Measurements from ENCODE around the gene CXorf49B. TPM values are rescaled to one million over a fixed set of nuclear protein-coding genes. Genes with fewer than 3 reads are reported as not detected.
"Not testable (repeated sequence)": the region's sequence is repeated elsewhere in the genome, so short reads cannot be mapped to it uniquely, and the experiment has no call there.

Gene CXorf49B
- not detected for polyA plus RNA-seq (ENCODE audit: insufficient read length)

DNA sequence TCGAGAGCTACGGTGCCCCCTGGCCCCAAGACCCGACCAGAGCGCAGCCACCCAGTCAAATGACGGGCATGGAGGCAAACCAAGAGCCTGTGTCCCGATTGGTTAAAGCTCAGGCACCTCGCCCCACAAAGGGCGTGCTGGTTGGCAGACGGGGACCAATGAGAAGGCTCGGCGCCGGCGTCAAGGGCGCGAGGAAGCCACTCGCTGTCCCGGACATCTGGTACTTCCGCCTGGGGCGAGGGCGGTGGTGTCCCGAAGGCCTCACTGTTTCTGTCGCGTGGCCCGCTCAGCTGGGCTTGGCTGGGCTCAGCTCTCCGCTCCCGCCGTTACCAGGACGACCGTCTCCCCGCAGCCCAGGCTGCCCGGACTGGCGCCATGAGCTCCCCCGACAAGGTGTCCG, at the start of gene CXorf49B:
CXorf49B (plus strand) TSS at position 301 of the 400 bp plus-strand sequence; CDS start at position 376, 75 bp downstream.
- not testable (repeated sequence) for DNase-seq (ENCODE audit: low read depth)

DNA sequence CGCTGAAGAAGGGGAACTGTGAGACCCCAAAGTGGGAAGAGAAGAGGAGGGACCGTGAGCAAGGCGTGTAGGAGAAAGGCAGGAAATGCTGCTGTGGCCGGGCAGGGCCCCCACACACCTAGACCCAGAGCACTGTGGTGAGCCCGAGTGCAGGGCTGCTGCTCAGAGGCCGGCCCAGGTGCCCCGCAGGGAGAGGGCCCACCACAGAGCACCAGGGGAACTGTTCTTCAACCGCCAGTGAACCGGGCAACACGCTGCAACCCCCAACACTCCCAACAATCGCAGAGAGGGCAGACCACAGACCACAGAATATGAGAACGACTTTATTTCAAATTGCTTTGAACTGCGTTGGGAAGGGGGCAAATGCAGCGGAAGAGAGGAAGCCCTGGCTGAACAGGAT, 49.1 kb upstream of the CXorf49B start:
- DNase-seq (ENCODE audit: low read depth) = not testable (repeated sequence)

DNA sequence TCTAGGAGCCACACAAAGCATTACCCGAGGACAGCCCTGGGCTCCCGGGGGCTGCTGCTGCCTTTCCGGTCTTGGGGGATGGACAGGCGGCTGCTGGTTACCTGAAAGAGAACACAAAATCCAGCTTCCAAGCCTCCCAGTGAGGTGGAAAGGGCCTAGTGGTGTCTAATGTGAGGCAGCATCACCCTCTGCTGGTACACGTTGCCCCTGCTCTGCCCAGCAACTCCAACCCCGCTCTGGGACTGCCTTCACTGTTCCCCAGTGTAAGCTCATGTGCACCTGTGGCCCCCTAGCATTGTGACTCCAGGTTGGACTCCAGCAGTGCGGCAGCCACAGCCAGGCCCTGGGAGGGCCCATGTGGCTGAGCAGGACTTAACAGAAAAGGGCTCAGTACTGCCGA, 47.6 kb upstream of the CXorf49B start:
- not testable (repeated sequence) for DNase-seq (ENCODE audit: low read depth)

DNA sequence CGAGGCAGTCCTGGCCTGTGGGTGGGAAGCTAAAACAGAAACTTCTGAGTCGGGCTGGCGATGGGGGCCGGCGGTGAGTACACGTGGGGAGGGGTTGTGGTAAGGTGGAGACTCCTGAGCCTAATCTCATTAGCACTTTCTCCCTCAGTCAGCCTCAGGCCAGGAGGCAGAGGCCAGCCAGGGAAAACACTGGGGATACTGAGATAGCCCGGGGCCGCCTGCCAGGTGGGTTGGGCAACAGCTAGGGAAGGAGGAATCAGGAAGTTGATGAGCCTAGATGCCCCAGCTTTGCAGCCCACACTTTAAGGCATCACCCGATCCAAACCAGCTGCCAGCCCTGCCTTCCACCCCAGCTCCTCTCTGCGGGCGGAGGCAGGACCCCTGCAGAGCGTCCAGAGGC, 46.8 kb upstream of the CXorf49B start:
- DNase-seq (ENCODE audit: low read depth) = not testable (repeated sequence)

DNA sequence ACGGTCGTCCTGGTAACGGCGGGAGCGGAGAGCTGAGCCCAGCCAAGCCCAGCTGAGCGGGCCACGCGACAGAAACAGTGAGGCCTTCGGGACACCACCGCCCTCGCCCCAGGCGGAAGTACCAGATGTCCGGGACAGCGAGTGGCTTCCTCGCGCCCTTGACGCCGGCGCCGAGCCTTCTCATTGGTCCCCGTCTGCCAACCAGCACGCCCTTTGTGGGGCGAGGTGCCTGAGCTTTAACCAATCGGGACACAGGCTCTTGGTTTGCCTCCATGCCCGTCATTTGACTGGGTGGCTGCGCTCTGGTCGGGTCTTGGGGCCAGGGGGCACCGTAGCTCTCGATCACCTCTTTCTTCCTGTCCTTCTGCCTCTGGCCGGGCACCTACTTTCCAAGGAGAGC, 45.0 kb upstream of the CXorf49B start, which contains the start of gene CXorf49:
CXorf49 (minus strand) TSS at position 101 of the 400 bp plus-strand sequence. CDS start 134 bp downstream, outside the sequence.
- DNase-seq (ENCODE audit: low read depth) = not testable (repeated sequence)

DNA sequence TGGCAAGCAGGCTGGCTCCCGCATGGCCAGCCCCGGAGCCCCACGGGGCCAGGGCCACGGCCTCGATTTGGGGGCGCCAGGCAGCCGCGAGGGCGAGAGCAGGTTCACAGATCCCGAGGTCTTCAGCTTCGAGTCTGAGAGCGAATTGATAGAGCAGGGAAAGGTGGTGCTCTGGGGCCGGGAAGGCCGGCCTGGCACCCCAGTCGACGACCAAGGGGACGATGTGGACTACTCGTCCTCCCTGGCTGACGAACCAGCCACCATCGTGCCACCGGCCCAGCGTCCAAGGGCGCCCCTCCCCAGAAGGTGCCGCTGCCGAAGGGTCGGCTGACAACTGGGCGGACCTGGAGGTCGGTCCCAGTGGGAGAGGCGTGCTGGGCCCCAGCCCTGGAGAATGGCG, 44.0 kb upstream of the CXorf49B start:
- DNase-seq (ENCODE audit: low read depth) = not testable (repeated sequence)

DNA sequence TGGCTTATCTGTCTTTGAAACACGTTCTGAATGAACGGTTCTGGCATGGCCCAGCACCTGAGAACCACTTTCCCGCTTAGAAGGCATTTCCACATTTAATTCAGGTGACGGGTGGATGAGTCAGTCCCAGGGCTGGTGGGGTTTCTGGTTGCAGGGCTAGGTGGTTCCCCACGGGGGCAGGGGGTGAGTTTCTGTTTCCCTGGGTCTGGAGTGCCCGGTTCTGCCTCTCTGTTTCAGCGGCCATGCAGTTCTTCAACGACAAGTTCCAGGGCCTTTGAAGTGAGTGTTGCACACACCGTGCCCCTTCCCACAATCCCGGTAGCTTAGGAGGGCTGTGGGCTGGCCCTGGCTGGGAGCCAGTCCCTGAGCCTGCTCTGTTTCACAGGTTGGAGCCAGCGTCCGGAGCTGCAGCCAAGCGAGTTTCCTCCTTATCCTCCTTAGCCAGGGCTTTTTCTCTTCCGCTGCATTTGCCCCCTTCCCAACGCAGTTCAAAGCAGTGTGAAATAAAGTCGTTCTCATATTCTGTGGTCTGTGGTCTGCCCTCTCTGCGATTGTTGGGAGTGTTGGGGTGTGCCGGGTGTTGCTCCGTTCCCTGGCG, 42.8 kb upstream of the CXorf49B start:
- not testable (repeated sequence) for DNase-seq (ENCODE audit: low read depth)

DNA sequence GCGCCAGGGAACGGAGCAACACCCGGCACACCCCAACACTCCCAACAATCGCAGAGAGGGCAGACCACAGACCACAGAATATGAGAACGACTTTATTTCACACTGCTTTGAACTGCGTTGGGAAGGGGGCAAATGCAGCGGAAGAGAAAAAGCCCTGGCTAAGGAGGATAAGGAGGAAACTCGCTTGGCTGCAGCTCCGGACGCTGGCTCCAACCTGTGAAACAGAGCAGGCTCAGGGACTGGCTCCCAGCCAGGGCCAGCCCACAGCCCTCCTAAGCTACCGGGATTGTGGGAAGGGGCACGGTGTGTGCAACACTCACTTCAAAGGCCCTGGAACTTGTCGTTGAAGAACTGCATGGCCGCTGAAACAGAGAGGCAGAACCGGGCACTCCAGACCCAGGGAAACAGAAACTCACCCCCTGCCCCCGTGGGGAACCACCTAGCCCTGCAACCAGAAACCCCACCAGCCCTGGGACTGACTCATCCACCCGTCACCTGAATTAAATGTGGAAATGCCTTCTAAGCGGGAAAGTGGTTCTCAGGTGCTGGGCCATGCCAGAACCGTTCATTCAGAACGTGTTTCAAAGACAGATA, 2.4 kb upstream of the CXorf49B start:
- DNase-seq (ENCODE audit: low read depth) = not testable (repeated sequence)

DNA sequence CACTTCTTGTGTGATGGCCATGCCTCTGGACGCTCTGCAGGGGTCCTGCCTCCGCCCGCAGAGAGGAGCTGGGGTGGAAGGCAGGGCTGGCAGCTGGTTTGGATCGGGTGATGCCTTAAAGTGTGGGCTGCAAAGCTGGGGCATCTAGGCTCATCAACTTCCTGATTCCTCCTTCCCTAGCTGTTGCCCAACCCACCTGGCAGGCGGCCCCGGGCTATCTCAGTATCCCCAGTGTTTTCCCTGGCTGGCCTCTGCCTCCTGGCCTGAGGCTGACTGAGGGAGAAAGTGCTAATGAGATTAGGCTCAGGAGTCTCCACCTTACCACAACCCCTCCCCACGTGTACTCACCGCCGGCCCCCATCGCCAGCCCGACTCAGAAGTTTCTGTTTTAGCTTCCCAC, 1.7 kb downstream of the CXorf49B start:
- DNase-seq (ENCODE audit: low read depth) = not testable (repeated sequence)

DNA sequence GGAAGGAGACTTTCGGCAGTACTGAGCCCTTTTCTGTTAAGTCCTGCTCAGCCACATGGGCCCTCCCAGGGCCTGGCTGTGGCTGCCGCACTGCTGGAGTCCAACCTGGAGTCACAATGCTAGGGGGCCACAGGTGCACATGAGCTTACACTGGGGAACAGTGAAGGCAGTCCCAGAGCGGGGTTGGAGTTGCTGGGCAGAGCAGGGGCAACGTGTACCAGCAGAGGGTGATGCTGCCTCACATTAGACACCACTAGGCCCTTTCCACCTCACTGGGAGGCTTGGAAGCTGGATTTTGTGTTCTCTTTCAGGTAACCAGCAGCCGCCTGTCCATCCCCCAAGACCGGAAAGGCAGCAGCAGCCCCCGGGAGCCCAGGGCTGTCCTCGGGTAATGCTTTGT, 2.5 kb downstream of the CXorf49B start:
- DNase-seq (ENCODE audit: low read depth) = not testable (repeated sequence)

DNA sequence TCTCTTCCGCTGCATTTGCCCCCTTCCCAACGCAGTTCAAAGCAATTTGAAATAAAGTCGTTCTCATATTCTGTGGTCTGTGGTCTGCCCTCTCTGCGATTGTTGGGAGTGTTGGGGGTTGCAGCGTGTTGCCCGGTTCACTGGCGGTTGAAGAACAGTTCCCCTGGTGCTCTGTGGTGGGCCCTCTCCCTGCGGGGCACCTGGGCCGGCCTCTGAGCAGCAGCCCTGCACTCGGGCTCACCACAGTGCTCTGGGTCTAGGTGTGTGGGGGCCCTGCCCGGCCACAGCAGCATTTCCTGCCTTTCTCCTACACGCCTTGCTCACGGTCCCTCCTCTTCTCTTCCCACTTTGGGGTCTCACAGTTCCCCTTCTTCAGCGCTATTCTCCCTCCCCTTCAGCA, 4.0 kb downstream of the CXorf49B start:
- DNase-seq (ENCODE audit: low read depth) = not testable (repeated sequence)

DNA sequence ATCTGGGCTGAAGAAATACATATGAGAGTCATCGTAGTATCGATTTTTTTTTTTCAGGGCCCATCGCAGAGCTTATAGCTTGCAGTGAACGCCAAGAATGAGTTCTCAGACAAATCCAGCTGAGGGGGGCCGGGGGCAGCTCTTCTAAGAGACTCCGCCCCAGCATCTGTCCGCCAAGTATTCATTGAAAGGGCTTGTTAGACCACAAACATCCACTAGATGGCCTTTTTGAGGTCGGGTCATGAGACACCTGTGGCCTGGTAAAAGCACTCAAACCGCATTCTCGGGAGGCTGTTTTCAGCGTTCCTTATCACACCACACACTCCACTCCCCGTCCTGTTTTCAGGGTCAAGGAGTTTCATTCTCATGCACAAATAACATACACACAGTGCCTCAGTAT, 15.2 kb downstream of the CXorf49B start:
- DNase-seq (ENCODE audit: low read depth) = not testable (repeated sequence)

DNA sequence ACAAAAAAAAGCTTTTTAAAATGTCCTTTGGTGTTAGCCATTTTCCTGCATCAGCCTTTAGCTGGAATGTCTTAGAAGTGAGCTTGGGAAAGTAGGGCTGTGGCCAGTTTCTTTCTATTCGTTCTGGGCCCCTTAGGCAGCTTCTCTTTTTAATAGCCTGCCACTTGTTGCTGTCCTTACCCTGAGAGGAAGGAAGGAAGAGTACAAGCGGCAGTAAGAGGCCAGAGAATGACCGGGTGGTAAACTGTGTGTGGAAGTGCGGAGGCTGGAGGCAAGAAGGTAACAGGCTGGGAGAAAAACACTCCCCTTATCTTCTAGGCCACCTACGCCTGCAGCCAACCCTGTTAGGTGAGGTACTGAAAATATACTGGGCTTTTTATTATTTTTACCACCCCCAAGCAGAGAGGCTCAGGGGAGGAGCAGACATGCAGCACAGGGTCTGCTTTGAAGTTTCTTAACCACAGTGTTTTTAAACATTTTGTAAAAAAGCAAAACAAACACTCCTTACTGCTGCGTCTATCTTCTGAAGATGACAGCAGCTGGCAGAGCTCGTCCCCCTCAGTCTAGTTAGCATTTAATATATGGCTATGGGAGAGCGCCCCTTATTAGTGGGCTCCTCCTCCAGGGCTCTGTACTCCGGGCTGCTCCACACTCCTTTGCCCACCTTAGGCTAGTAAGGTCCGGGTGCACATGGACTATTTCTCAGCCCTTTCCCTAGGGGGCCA, 19.2 kb downstream of the CXorf49B start:
- DNase-seq (ENCODE audit: low read depth) = not testable (repeated sequence)

DNA sequence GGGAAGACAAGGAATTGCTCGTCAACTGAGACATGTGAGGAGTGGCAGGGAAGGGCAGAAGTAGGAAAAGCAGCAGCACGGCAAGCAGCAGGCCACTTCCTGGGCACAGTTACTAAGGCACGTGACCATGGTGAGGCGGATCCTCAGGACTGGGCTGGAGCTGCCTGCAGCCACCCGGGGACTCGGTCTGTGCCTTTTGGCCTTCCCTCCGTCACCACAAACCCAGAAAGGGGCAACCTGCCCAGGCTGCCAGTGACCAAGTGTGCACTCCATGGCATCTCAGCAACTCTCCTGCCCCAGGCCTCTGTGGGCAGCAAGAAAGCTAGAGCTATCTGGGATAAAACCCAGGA, 19.8 kb downstream of the CXorf49B start:
- DNase-seq (ENCODE audit: low read depth) = not testable (repeated sequence)

DNA sequence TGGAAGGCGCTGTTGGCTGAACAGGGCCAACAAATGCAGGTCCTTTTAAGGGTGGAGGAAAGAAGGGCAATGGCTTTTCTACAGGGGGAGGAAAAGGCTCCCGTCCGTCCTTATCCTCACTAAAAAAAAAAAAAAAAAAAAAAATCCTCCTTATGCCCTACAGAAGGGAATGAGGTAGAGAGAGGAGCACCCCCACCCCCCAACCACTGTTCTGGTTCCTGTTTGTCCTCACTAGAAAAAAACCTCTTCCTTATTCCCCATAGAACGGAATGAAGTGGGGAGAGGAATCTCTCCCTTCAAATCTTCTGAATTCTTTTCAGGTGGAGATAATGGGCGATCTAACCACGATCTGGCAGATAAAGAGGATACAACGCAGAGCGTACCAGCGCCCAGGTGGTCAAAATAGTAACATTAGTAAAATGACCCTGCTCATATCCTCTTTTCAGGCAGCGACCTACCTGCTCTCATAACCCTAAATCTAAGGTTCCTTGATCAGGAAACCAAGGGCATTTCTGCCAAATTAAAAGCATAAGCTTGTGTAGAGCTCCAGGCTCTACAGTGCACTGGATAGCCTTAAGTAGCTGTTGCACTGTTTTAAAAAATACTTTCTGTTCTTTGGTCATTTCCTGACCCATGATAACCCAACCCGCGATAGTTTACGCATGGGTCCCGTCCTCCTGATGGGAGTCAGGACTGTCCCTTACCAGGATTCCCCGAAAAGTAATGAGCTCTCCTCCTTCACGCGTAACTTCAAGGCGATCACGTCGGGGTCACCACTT, 20.6 kb downstream of the CXorf49B start:
- DNase-seq (ENCODE audit: low read depth) = not testable (repeated sequence)

DNA sequence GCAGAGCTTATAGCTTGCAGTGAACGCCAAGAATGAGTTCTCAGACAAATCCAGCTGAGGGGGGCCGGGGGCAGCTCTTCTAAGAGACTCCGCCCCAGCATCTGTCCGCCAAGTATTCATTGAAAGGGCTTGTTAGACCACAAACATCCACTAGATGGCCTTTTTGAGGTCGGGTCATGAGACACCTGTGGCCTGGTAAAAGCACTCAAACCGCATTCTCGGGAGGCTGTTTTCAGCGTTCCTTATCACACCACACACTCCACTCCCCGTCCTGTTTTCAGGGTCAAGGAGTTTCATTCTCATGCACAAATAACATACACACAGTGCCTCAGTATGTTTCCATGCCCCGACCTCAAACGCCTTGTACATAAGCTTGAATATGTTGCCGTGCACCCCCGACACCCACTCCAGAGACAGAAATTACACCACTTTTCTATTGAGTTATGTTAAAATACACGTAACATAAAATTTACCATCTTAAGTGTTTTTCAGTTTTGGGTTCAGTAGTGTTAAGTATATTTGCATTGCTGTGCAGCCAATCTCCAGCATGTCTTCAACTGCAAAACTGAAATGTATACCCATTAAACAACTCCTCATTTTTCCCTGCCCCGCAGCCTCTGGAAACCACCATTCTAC, 21.3 kb downstream of the CXorf49B start:
- DNase-seq (ENCODE audit: low read depth) = not testable (repeated sequence)

DNA sequence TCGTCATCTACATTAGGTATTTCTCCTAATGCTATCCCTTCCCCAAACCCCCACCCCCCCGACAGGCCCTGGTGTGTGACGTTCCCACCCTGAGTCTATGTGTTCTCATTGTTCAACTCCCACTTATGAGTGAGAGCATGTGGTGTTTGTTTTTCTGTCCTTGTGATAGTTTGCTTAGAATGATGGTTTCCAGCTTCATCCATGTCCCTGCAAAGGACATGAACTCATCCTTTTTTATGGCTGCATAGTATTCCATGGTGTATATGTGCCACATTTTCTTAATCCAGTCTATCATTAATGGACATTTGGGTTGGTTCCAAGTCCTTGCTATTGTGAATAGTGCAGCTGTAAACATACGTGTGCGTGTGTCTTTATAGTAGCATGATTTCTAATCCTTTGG, 43.3 kb downstream of the CXorf49B start:
- not testable (repeated sequence) for DNase-seq (ENCODE audit: low read depth)

DNA sequence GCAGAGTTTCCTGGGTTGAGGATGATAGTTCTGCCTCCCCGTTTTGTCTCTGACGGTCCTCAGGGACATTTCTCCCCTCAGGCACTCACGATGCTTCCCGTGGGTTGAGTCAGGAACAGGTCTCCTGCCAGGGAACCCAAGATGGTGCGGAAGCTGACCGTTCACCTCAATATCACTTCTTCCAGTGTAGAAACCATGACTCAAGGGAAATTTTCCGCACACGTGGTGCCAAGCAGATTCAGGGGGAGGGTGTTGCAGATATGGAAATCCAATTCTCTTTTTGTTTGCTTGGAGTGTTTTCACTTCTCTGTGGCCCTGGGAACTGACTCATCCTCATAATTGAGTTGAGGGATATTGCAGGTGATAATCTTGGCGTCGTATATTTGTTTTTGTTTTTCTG, 46.7 kb downstream of the CXorf49B start:
- no peak for DNase-seq (ENCODE audit: low read depth)

DNA sequence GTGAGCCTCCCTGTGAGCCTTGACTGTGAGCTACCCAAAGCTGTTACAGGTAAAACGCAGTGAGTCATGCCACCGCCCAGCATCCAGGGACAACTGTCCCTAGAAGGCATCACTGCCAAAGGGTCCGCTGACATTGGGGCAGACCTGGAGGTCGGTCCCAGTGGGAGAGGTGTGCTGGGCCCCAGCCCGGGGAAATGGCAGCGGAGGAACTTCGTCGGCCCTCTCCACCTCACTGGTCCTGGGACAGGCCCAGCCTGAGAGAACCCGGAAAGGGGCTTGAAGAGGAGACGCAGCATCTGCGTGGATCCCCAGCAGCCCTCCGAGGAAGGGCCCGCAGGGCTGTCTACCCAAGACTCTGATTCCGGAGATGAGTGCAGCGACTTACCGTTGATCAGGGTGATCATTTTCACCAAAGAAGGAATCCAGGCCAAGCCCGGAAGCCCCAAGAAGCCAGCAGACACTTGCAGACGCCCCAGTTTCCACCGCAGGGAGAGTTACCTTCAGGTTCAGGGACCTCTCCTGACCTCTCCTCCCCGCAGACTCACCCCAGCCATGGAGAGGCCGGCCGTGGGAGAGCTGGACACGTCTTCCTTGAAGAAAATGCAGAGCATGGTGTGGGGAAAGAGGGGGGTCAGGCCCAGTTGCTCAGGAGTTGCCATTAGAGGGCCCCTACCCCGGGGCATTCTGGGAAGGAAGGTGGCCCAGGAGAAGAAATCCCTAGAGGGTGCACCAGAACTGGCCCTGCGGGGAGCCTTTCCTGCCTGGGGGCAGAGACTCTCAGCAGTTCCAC, 51.2 kb downstream of the CXorf49B start:
- no peak for DNase-seq (ENCODE audit: low read depth)

DNA sequence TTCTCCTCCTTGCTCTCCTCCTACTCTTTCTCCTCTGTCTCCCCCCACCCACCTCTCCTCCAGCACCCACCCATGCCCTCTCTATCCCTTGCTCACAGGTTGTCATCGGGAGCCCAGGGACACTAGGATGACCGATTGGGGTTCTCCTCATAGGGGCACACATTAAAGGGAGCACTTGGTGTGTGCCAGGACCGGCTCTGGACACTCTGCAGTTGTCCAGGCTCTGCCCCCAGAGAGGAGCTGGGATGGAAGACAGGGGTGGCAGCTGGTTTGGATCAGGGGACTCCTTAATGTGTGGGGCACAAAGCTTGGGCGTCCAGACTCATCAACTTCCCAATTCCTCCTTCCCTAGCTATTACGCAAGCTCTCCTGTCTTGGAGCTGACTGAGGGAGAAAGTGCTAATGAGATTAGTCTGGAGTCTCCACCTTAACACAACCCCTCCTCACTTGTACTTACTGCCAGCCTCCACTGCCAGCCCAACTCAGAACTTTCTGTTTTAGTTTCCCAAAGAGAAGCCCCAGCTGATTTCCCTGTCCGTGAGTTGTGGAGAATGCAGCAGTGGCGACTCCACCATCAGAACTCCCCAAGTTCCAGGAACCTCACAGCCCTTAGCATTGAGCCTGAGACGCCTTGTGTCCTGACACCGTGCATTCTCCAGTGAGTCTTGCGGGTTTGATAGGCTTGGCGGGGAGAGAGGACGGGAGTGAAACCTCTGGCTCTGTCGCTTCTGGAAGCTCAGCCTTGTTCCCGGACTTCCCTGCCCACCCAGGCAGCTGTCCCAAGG, 52.2 kb downstream of the CXorf49B start:
- DNase-seq (ENCODE audit: low read depth) = no peak

Measured in forelimb muscle (tissue), 1 donor.